Measurements from ENCODE around the gene HOXB8. TPM values are rescaled to one million over a fixed set of nuclear protein-coding genes. Genes with fewer than 3 reads are reported as not detected.
A peak's percentile ranks its signal among the peaks of the same experiment; 100 is the strongest.

The HOXB8 gene
- total RNA-seq, 1 donor from 2014 or later, result not detected

DNA sequence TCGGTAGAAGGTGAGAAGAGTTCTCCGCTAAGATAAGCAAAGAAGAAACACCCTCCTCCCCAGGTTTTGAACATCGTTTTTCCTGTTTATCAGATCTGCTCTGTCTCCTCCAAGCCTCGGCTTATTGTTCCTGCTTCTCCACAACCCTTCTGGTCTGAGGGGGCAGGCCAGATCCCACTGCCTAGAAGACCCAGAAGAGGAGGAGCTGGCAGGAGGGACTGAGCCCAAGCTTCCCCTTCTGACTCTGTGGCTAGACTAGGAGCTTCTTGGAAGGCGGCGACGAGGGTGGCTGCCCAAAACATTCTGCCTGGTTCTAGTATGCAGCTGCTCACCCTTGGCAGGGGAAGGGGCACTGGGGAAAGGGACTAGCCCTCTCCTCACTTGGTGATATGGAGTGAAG, 16.4 kb downstream of the HOXB8 start:
- TF ChIP-seq, protein P1, sequence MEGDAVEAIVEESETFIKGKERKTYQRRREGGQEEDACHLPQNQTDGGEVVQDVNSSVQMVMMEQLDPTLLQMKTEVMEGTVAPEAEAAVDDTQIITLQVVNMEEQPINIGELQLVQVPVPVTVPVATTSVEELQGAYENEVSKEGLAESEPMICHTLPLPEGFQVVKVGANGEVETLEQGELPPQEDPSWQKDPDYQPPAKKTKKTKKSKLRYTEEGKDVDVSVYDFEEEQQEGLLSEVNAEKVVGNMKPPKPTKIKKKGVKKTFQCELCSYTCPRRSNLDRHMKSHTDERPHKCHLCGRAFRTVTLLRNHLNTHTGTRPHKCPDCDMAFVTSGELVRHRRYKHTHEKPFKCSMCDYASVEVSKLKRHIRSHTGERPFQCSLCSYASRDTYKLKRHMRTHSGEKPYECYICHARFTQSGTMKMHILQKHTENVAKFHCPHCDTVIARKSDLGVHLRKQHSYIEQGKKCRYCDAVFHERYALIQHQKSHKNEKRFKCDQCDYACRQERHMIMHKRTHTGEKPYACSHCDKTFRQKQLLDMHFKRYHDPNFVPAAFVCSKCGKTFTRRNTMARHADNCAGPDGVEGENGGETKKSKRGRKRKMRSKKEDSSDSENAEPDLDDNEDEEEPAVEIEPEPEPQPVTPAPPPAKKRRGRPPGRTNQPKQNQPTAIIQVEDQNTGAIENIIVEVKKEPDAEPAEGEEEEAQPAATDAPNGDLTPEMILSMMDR (IDR thresholded peaks at IDR 0.05), result no peak
- TF ChIP-seq EZH2 (IDR thresholded peaks at IDR 0.05) (no peak), EZH2phosphoT487 (IDR thresholded peaks at IDR 0.05) (no peak)
- no peak overlapping the region for H3K4me3 Mint-ChIP-seq
- no peaks in the 10 kb centered on the region for H3K36me3 ChIP-seq
- H3K9ac ChIP-seq, result no peak overlapping the region
- peaks cover 10% of the 10 kb centered on the region for H3K9me3 Mint-ChIP-seq
- H3K4me1 ChIP-seq, result no peaks in the 10 kb centered on the region
- no peak overlapping the region for H3K27ac ChIP-seq
- H3F3A ChIP-seq (ENCODE audit: low read depth), result no peaks in the 10 kb centered on the region
- H3K4me2 ChIP-seq, result no peak overlapping the region
- peaks cover 1% of the 10 kb centered on the region for H3K36me3 Mint-ChIP-seq
- H2AFZ ChIP-seq (replicated peaks), result no peak overlapping the region
- H3K27ac Mint-ChIP-seq, result no peak overlapping the region
- peaks cover 95% of the 10 kb centered on the region for H4K20me1 ChIP-seq (ENCODE audit: low read depth)
- H3K9me3 ChIP-seq (ENCODE audit: low read depth), result no peaks in the 10 kb centered on the region
- peaks cover 2% of the 10 kb centered on the region for H3K4me1 Mint-ChIP-seq
- H3K79me2 ChIP-seq (ENCODE audit: low read depth), result no peaks in the 10 kb centered on the region
- H3K27me3 ChIP-seq, result peaks cover 100% of the 10 kb centered on the region
- no peak for DNase-seq (ENCODE audit: low spot score)
- no peak overlapping the region for H3K4me3 ChIP-seq
- H3K27me3 Mint-ChIP-seq (ENCODE audit: insufficient read depth, low read depth), result peaks cover 98% of the 10 kb centered on the region

GRCh38 chr17:48597778-48598631, 17.1 kb downstream of the HOXB8 start:
- H3K4me1 ChIP-seq, result no peaks in the 10 kb centered on the region
- H3K36me3 ChIP-seq, result no peaks in the 10 kb centered on the region
- H3K9ac ChIP-seq, result no peak overlapping the region
- TF ChIP-seq EZH2 (IDR thresholded peaks at IDR 0.05) (peak; percentile 100), EZH2phosphoT487 (IDR thresholded peaks at IDR 0.05) (peak; percentile 99)
- TF ChIP-seq, protein P1 (IDR thresholded peaks at IDR 0.05), result no peak
- no peak overlapping the region for H2AFZ ChIP-seq (replicated peaks)
- H3K27ac Mint-ChIP-seq, result no peak overlapping the region
- H3K4me3 Mint-ChIP-seq, result no peak overlapping the region
- no peak overlapping the region for H3K4me3 ChIP-seq
- H3K9me3 Mint-ChIP-seq, result peaks cover 7% of the 10 kb centered on the region
- H3F3A ChIP-seq (ENCODE audit: low read depth), result no peaks in the 10 kb centered on the region
- H3K36me3 Mint-ChIP-seq, result peaks cover 1% of the 10 kb centered on the region
- peaks cover 100% of the 10 kb centered on the region for H3K27me3 ChIP-seq
- peaks cover 98% of the 10 kb centered on the region for H3K27me3 Mint-ChIP-seq (ENCODE audit: insufficient read depth, low read depth)
- no peak overlapping the region for H3K27ac ChIP-seq
- peaks cover 6% of the 10 kb centered on the region for H3K4me1 Mint-ChIP-seq
- peak; percentile 50 for DNase-seq (ENCODE audit: low spot score)
- H4K20me1 ChIP-seq (ENCODE audit: low read depth), result peaks cover 95% of the 10 kb centered on the region
- H3K9me3 ChIP-seq (ENCODE audit: low read depth), result no peaks in the 10 kb centered on the region
- no peak overlapping the region for H3K4me2 ChIP-seq
- H3K79me2 ChIP-seq (ENCODE audit: low read depth), result no peaks in the 10 kb centered on the region

GRCh38 chr17:48597528-48597777, 17.6 kb downstream of the HOXB8 start:
- Mint-ChIP-seq H3K27me3 (ENCODE audit: insufficient read depth, low read depth) (peaks cover 98% of the 10 kb centered on the region), H3K4me1 (peaks cover 9% of the 10 kb centered on the region), H3K36me3 (peaks cover 1% of the 10 kb centered on the region), H3K27ac (no peak overlapping the region), H3K9me3 (peaks cover 9% of the 10 kb centered on the region), H3K4me3 (no peak overlapping the region)
- H3K27ac ChIP-seq, result no peak overlapping the region
- DNase-seq (ENCODE audit: low spot score), result no peak
- no peaks in the 10 kb centered on the region for H3K36me3 ChIP-seq
- no peak overlapping the region for H3K9ac ChIP-seq
- H3F3A ChIP-seq (ENCODE audit: low read depth), result no peaks in the 10 kb centered on the region
- H3K4me1 ChIP-seq, result no peaks in the 10 kb centered on the region
- TF ChIP-seq EZH2phosphoT487 (IDR thresholded peaks at IDR 0.05), result no peak
- TF ChIP-seq, protein P1 (IDR thresholded peaks at IDR 0.05), result no peak
- TF ChIP-seq EZH2 (IDR thresholded peaks at IDR 0.05), result no peak
- H3K27me3 ChIP-seq, result peaks cover 100% of the 10 kb centered on the region
- no peaks in the 10 kb centered on the region for H3K9me3 ChIP-seq (ENCODE audit: low read depth)
- H3K79me2 ChIP-seq (ENCODE audit: low read depth), result no peaks in the 10 kb centered on the region
- peaks cover 96% of the 10 kb centered on the region for H4K20me1 ChIP-seq (ENCODE audit: low read depth)
- no peak overlapping the region for H2AFZ ChIP-seq (replicated peaks)
- no peak overlapping the region for H3K4me3 ChIP-seq
- H3K4me2 ChIP-seq, result no peak overlapping the region
